HG03097 (cell line): ENCODE measurements around the gene CRISPLD2.

Source experiments
- ATAC-seq: cut with Tn5 transposase; IDR thresholded peaks from one replicate; pipeline ENCODE4 v1.9.1; 2021; ENCODE audit not compliant: unreplicated experiment, low FRiP score

The CRISPLD2 gene

GRCh38 chr16:84819644-84820304 is at the start of gene CRISPLD2:
CRISPLD2 (plus strand) TSS chr16:84819985; CDS start chr16:84838496, 18,511 bp downstream.
- no peak for ATAC-seq

DNA sequence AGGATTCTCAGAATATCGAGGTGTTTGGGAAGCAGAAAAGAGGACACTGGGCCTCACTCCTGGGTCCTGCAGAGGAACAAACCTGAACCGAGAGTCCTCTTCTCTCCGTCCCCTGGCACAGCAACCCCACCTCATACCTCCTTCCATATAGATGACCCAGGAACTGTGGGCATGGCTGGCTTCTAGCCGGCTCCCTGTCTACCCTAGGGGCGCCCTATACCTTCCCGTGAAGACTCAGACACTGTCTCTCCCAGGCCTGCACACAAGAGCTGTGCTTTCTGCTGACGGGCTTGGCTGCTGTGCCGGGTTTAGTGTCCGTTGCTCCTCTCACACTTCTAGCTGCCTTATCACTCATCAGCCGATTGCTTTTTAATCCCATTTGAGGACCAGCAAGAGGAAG is 46.5 kb upstream of the CRISPLD2 start:
- no peak for ATAC-seq

DNA sequence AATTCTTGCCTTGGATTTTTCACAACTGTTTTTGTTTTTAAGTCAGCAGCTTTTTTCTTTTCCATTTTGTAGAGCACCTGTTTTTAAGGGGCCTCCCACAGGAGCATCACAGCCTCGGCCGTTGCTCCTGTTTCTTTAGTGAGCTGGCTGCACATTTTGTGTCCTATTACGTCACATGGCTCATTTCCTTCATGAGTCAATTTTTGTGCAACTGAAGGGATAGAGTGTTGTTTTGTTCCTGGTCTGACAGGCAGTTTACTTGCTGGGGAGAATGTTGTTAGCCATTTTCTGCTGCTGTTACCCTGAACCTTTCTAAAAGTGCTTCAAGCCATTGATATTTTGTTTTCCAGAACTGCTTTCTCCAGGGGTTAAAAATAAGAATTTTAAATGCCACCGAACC is 45.0 kb upstream of the CRISPLD2 start:
- ATAC-seq, result no peak

DNA sequence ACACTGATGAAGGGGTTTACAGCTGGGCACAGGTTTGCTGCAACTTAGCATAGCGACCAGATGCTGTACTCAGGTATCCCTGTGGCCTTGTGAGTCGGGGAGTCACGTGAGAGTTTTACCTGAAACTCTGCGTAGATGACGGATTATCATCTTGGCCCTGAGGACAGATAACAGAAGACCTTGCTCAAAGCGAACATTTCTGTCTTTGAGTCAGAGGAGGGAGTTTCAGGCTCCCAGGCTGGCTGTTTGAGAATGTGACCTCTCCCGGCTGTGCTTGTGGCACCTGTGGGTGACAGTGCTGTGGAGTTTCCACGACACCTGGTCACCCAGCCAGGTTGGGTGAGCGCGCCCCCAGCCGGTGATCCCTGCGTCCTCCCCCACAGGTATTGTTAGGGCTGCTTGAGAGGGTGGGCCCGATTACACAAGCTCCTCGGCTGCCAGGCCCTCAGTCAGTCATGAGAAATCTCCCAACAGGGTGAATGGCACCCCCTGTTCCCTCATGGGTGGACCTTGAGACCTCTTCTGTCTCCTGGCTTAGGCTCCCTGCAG is 44.4 kb upstream of the CRISPLD2 start:
- no peak for ATAC-seq

DNA sequence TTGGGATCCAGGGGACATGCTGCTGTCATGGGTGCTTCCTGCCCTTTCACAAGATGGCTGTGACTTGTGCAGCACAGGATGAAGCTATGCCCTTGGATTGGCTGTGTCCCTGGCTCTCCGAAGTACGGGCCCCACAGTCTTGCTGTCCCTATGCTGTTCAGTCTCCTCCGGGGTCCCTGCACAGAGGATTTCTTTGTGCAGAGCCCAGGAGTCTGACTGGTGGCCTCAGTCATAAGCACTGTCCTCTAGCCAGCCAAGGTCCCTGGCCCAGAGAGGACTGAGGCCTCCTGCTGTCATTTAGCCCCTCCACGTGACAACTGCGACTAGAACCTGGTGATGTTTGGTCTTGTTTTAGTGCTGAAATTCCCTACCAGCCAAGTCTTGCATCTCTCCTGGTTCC is 42.4 kb upstream of the CRISPLD2 start:
- no peak for ATAC-seq

GRCh38 chr16:84778720-84779119 is 41.1 kb upstream of the CRISPLD2 start:
- no peak for ATAC-seq

- no peak for ATAC-seq
Measured at GRCh38 chr16:84780063-84780462, 39.7 kb upstream of the CRISPLD2 start.

DNA sequence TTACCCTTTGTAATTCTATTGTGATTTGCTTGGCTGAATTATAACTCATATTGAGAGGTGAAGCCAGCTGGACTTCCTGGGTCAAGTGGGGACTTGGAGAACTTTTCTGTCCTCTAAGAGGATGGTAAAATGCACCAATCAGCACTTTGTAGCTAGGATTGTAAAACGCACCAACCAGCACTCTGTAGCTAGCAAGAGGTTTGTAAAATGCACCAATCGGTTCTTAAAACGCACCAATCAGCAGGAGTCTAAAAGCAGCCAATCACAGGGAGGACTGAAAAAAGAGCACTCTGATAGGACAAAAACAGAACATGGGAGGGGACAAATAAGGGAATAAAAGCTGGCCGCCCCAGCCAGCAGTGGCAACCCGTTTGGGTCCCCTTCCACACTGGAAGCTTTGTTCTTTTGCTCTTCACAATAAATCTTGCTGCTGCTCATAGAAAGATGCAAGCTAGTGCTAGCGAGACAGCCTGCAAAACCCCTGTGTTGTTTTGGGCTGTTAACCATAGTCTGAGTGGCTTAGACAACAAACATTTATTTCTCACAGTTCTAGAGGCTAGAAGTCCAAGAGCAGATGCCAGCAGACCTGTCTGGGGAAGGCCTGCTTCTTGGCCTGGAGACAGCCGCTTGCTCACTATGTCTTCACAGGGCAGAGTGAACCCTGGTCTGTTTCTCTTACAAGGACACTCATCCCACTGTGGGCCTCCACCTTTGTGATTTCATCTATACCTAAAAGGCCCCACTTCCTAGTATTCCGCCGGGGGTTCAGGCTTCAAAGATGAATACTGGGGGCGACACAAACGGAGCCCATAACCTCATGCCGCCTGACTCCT is 39.0 kb upstream of the CRISPLD2 start:
- no peak for ATAC-seq

- no peak for ATAC-seq
Measured at GRCh38 chr16:84782846-84783245, 36.9 kb upstream of the CRISPLD2 start.

DNA sequence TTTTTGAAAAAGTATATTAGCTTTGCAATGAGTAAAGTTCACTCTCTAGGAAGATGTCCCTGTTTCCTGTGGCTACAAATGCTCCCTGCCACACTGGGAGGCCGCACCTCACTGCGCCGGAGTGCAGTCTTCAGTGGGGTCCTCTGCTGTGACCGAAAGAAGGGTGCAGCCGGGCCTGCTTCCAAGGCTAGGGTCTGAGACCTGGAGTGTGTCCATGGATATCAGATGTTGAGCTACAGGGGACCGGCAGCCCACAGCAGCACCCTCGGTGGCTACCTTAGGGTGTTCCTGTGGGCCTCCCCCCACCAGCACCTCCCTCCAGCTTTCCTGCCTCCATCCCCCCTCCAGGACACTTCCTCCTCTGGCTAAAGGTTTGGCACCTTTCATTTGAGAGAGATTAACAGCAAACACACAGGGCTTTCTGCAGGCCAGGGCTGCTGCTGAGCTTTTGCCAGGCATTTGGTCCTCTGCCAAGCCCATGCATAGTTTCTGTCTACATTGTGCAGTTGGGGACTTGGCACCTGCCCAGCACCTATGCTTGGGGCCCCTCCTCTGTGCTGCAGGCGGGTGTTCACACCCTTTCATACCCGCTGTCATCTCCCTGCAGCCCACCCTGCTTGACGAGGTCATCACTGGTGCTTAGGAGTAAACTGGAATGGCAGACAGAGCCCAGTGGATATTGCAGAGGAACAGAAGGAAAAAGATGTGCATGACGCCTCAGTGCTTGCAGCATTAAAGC is 33.8 kb upstream of the CRISPLD2 start:
- ATAC-seq, result no peak

GRCh38 chr16:84786605-84787262 is 33.1 kb upstream of the CRISPLD2 start:
- ATAC-seq, result no peak

DNA sequence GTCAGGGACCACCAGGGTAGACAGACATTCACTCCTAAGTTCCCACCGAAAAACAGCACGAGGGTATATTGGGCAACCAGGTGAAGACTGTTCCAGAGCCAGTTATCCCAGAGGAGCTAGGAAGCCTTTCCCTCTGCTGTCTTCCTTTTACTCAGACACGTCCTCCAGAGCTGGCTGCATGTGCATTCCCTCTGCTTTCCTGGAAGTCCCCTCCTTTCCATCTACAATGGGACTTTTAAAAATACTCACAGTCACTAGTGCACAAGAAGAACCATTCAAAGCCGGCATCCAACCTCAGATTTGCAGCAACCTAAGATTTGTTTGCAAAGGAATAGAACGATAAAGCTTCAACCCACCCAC is 32.5 kb upstream of the CRISPLD2 start:
- no peak for ATAC-seq

DNA sequence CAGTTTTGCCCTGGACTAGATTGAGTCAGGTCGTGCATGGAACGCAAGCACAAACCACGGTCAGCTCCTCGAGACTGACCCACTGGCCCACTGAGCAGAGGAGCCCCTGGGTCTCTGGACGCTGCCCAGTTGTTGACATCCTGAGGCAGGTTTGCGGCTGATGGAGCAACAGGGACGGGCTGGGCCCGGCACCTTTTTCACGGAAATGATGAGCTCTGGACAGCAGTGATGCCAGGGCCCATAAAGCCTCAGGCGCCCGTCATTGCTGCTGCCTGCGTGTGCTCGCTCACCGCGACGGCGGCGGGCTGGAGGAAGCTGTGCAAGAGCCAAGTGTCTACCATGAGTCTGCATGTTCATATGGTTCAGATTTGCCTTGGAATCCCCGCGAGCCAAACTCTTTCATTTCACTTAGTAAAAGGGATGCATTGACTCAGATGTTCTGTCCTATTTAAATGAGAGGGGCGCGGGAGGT is 30.8 kb upstream of the CRISPLD2 start:
- no peak for ATAC-seq

GRCh38 chr16:84789431-84789830 is 30.4 kb upstream of the CRISPLD2 start:
- ATAC-seq, result no peak

- ATAC-seq, result no peak
Measured at GRCh38 chr16:84790301-84790700, 29.5 kb upstream of the CRISPLD2 start.

DNA sequence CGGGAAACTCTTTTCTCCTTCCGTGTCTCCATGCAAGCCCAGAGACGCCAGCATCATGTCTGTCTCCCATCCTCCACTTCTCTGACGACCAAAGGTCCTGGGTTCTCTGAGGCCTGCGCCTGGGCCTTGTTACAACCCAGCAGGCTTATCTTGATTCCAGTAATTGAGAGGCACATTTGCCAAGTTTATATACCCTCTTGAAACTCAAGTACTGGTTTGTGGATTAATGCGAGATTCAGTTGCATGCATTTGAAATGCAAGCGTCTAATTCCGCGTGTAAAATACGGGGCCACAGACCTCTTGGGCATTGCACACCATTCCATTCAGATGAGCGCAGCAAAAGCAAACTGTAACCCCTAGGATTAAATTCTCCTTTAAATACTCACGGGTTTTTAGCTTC is 28.7 kb upstream of the CRISPLD2 start:
- no peak for ATAC-seq

GRCh38 chr16:84791501-84791900 is 28.3 kb upstream of the CRISPLD2 start:
- no peak for ATAC-seq

- no peak for ATAC-seq
Measured at GRCh38 chr16:84794186-84794585, 25.6 kb upstream of the CRISPLD2 start.

GRCh38 chr16:84794626-84795025 is 25.2 kb upstream of the CRISPLD2 start:
- no peak for ATAC-seq

GRCh38 chr16:84795329-84796053 is 24.3 kb upstream of the CRISPLD2 start:
- no peak for ATAC-seq
